ENCODE results near the gene AGPAT1. TPM values are rescaled to one million over a fixed set of nuclear protein-coding genes. Genes with fewer than 3 reads are reported as not detected.

The AGPAT1 gene
- total RNA-seq, 1 experiment from 2014 or later = 84.5 TPM

DNA sequence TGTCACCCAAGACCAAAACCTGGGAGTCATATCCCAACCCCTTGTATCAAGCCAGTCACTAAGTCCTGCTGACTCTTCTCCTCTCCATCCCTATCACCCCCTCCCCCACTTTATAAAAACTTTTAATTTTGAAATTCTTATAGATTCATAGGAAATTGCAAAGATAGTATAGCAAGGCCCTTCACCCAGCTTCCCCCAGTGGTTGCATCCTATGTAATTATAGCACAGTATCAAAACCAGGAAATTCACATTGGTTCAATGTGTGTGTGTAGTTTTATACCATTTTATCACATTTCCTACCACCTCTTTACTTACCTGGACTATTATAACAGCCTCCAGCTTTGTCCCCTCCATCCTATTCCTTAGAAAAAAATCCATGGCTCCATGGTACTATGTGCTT lies 17.8 kb downstream of the AGPAT1 start:
- no peak for TF ChIP-seq ZBTB21 (CRISPR knock-in tag; IDR thresholded peaks at IDR 0.05; ENCODE audit: borderline replicate concordance)
- TF ChIP-seq ZNF121 (CRISPR knock-in tag; IDR thresholded peaks at IDR 0.05) = no peak
- TF ChIP-seq ZNF416 (CRISPR knock-in tag; IDR thresholded peaks at IDR 0.05) = no peak
- TF ChIP-seq, protein P1, sequence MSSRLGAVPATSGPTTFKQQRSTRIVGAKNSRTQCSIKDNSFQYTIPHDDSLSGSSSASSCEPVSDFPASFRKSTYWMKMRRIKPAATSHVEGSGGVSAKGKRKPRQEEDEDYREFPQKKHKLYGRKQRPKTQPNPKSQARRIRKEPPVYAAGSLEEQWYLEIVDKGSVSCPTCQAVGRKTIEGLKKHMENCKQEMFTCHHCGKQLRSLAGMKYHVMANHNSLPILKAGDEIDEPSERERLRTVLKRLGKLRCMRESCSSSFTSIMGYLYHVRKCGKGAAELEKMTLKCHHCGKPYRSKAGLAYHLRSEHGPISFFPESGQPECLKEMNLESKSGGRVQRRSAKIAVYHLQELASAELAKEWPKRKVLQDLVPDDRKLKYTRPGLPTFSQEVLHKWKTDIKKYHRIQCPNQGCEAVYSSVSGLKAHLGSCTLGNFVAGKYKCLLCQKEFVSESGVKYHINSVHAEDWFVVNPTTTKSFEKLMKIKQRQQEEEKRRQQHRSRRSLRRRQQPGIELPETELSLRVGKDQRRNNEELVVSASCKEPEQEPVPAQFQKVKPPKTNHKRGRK (CRISPR knock-in tag; IDR thresholded peaks at IDR 0.05; ENCODE audit: borderline replicate concordance) = no peak
- no peak for TF ChIP-seq MXD4 (CRISPR knock-in tag; IDR thresholded peaks at IDR 0.05; ENCODE audit: borderline replicate concordance)
- TF ChIP-seq GTF2I (CRISPR knock-in tag; conservative IDR thresholded peaks at IDR 0.05) = no peak
- TF ChIP-seq, protein P2, sequence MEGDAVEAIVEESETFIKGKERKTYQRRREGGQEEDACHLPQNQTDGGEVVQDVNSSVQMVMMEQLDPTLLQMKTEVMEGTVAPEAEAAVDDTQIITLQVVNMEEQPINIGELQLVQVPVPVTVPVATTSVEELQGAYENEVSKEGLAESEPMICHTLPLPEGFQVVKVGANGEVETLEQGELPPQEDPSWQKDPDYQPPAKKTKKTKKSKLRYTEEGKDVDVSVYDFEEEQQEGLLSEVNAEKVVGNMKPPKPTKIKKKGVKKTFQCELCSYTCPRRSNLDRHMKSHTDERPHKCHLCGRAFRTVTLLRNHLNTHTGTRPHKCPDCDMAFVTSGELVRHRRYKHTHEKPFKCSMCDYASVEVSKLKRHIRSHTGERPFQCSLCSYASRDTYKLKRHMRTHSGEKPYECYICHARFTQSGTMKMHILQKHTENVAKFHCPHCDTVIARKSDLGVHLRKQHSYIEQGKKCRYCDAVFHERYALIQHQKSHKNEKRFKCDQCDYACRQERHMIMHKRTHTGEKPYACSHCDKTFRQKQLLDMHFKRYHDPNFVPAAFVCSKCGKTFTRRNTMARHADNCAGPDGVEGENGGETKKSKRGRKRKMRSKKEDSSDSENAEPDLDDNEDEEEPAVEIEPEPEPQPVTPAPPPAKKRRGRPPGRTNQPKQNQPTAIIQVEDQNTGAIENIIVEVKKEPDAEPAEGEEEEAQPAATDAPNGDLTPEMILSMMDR (IDR thresholded peaks at IDR 0.05) = no peak
- TF ChIP-seq, protein P3, sequence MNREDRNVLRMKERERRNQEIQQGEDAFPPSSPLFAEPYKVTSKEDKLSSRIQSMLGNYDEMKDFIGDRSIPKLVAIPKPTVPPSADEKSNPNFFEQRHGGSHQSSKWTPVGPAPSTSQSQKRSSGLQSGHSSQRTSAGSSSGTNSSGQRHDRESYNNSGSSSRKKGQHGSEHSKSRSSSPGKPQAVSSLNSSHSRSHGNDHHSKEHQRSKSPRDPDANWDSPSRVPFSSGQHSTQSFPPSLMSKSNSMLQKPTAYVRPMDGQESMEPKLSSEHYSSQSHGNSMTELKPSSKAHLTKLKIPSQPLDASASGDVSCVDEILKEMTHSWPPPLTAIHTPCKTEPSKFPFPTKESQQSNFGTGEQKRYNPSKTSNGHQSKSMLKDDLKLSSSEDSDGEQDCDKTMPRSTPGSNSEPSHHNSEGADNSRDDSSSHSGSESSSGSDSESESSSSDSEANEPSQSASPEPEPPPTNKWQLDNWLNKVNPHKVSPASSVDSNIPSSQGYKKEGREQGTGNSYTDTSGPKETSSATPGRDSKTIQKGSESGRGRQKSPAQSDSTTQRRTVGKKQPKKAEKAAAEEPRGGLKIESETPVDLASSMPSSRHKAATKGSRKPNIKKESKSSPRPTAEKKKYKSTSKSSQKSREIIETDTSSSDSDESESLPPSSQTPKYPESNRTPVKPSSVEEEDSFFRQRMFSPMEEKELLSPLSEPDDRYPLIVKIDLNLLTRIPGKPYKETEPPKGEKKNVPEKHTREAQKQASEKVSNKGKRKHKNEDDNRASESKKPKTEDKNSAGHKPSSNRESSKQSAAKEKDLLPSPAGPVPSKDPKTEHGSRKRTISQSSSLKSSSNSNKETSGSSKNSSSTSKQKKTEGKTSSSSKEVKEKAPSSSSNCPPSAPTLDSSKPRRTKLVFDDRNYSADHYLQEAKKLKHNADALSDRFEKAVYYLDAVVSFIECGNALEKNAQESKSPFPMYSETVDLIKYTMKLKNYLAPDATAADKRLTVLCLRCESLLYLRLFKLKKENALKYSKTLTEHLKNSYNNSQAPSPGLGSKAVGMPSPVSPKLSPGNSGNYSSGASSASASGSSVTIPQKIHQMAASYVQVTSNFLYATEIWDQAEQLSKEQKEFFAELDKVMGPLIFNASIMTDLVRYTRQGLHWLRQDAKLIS (CRISPR knock-in tag; IDR thresholded peaks at IDR 0.05; ENCODE audit: borderline replicate concordance) = no peak
- TF ChIP-seq, protein P4, sequence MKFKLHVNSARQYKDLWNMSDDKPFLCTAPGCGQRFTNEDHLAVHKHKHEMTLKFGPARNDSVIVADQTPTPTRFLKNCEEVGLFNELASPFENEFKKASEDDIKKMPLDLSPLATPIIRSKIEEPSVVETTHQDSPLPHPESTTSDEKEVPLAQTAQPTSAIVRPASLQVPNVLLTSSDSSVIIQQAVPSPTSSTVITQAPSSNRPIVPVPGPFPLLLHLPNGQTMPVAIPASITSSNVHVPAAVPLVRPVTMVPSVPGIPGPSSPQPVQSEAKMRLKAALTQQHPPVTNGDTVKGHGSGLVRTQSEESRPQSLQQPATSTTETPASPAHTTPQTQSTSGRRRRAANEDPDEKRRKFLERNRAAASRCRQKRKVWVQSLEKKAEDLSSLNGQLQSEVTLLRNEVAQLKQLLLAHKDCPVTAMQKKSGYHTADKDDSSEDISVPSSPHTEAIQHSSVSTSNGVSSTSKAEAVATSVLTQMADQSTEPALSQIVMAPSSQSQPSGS (CRISPR knock-in tag; IDR thresholded peaks at IDR 0.05; ENCODE audit: borderline replicate concordance, low read depth) = no peak
- TF ChIP-seq RORB (CRISPR knock-in tag; IDR thresholded peaks at IDR 0.05) = no peak
- DNase-seq (ENCODE audit: low spot score) (no peak), ATAC-seq (no peak)
- no peaks in the 10 kb centered on the region for H3K9me3 Mint-ChIP-seq
- ChIA-PET CTCF (interaction anchor here (1.4 kb wide), 1 partner anchor 9 kb away, joined by 3 read pairs; no protein-coding TSS in a partner anchor), POLR2A (no interaction called here)
- no peak overlapping the region for H3K27ac Mint-ChIP-seq
- peaks cover 7% of the 10 kb centered on the region for H3K4me1 Mint-ChIP-seq
- H3K4me3 Mint-ChIP-seq = no peak overlapping the region
- H3K27me3 Mint-ChIP-seq (ENCODE audit: low read depth) = peaks cover under 1% of the 10 kb centered on the region
- H3K36me3 Mint-ChIP-seq = peaks cover 34% of the 10 kb centered on the region

DNA sequence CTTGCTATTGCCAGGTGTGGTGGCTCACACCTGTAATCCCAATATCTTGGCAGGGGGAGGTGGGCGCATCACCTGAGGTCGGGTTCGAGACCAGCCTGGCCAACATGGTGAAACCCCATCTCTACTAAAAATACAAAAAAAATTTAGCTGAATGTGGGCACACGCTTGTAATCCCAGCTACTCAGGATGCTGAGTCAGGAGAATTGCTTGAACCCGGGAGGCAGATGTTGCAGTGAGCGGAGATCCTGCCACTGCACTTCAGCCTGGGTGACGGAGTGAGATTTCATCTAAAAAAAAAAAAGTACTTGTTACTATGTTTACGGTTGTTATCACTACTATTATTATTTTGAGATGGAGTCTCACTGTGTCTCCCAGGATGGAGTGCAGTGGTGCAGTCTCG lies 19.0 kb downstream of the AGPAT1 start:
- ATAC-seq (no peak), DNase-seq (ENCODE audit: low spot score) (no peak)
- ChIA-PET POLR2A (no interaction called here), CTCF (interaction anchor here (0.7 kb wide), 1 partner anchor 10 kb away, joined by 3 read pairs; no protein-coding TSS in a partner anchor)
- H3K36me3 Mint-ChIP-seq = peaks cover 26% of the 10 kb centered on the region
- no peak for TF ChIP-seq NFYB (CRISPR knock-in tag; conservative IDR thresholded peaks at IDR 0.05; ENCODE audit: low read depth)
- TF ChIP-seq, protein P5, sequence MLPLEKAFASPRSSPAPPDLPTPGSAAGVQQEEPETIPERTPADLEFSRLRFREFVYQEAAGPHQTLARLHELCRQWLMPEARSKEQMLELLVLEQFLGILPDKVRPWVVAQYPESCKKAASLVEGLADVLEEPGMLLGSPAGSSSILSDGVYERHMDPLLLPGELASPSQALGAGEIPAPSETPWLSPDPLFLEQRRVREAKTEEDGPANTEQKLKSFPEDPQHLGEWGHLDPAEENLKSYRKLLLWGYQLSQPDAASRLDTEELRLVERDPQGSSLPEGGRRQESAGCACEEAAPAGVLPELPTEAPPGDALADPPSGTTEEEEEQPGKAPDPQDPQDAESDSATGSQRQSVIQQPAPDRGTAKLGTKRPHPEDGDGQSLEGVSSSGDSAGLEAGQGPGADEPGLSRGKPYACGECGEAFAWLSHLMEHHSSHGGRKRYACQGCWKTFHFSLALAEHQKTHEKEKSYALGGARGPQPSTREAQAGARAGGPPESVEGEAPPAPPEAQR (CRISPR knock-in tag; IDR thresholded peaks at IDR 0.05) = no peak
- no peak for TF ChIP-seq IRF2 (CRISPR knock-in tag; IDR thresholded peaks at IDR 0.05; ENCODE audit: borderline replicate concordance, low read depth)
- TF ChIP-seq, protein P6, sequence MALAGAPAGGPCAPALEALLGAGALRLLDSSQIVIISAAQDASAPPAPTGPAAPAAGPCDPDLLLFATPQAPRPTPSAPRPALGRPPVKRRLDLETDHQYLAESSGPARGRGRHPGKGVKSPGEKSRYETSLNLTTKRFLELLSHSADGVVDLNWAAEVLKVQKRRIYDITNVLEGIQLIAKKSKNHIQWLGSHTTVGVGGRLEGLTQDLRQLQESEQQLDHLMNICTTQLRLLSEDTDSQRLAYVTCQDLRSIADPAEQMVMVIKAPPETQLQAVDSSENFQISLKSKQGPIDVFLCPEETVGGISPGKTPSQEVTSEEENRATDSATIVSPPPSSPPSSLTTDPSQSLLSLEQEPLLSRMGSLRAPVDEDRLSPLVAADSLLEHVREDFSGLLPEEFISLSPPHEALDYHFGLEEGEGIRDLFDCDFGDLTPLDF (CRISPR knock-in tag; IDR thresholded peaks at IDR 0.05) = no peak
- no peak for TF ChIP-seq TEAD4 (CRISPR knock-in tag; IDR thresholded peaks at IDR 0.05)
- TF ChIP-seq, protein P7, sequence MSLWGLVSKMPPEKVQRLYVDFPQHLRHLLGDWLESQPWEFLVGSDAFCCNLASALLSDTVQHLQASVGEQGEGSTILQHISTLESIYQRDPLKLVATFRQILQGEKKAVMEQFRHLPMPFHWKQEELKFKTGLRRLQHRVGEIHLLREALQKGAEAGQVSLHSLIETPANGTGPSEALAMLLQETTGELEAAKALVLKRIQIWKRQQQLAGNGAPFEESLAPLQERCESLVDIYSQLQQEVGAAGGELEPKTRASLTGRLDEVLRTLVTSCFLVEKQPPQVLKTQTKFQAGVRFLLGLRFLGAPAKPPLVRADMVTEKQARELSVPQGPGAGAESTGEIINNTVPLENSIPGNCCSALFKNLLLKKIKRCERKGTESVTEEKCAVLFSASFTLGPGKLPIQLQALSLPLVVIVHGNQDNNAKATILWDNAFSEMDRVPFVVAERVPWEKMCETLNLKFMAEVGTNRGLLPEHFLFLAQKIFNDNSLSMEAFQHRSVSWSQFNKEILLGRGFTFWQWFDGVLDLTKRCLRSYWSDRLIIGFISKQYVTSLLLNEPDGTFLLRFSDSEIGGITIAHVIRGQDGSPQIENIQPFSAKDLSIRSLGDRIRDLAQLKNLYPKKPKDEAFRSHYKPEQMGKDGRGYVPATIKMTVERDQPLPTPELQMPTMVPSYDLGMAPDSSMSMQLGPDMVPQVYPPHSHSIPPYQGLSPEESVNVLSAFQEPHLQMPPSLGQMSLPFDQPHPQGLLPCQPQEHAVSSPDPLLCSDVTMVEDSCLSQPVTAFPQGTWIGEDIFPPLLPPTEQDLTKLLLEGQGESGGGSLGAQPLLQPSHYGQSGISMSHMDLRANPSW (CRISPR knock-in tag; conservative IDR thresholded peaks at IDR 0.05; ENCODE audit: low read depth) = no peak
- no peak for TF ChIP-seq GABPB1 (CRISPR knock-in tag; IDR thresholded peaks at IDR 0.05)
- H3K9me3 Mint-ChIP-seq = no peaks in the 10 kb centered on the region
- H3K4me1 Mint-ChIP-seq = peaks cover 18% of the 10 kb centered on the region
- peaks cover 12% of the 10 kb centered on the region for H3K27me3 Mint-ChIP-seq (ENCODE audit: low read depth)
- no peak overlapping the region for H3K27ac Mint-ChIP-seq
- no peak overlapping the region for H3K4me3 Mint-ChIP-seq

Data from WTC11 (cell line).